Activated CD8-positive, alpha-beta memory T cell treated with anti-CD3 and anti-CD28 coated beads for 24 hours (primary cell): Measurements from ENCODE around the gene PTPN6.

Source experiments
- DNase-seq: peaks from one replicate; pipeline ENCODE4 v3.0.0-alpha.2; 2020

The PTPN6 gene

GRCh38 chr12:6942331-6942665, 8.9 kb upstream of the PTPN6 start:
- no peak for DNase-seq

- peak; percentile 84 for DNase-seq
These were observed 7.8 kb upstream of the PTPN6 start for GRCh38 chr12:6943389-6943721.

- DNase-seq = peak; percentile 92
These were observed 7.3 kb upstream of the PTPN6 start, which contains the start of the genes C12orf57 and RNU7-1 for GRCh38 chr12:6943722-6944380. Gene C12orf57, plus strand, starts transcription at chr12:6944022. Its CDS starts 100 bp downstream, at chr12:6944122. Gene RNU7-1, plus strand, starts transcription at chr12:6943816.

GRCh38 chr12:6944381-6945186, 6.6 kb upstream of the PTPN6 start:
- DNase-seq = no peak

- no peak for DNase-seq
These were observed 5.5 kb upstream of the PTPN6 start for GRCh38 chr12:6945613-6946012.

- DNase-seq = peak; percentile 83
These were observed 4.9 kb upstream of the PTPN6 start for GRCh38 chr12:6946033-6946919.

- no peak for DNase-seq
These were observed 4.2 kb upstream of the PTPN6 start for GRCh38 chr12:6946920-6947374.

GRCh38 chr12:6947615-6948014, 3.5 kb upstream of the PTPN6 start:
- DNase-seq = no peak

GRCh38 chr12:6948873-6949594, 2.1 kb upstream of the PTPN6 start:
- peak; percentile 76 for DNase-seq

GRCh38 chr12:6950401-6950801, 755 bp upstream of the PTPN6 start:
- peak; percentile 70 for DNase-seq

GRCh38 chr12:6951551-6952120, 480 bp downstream of the PTPN6 start:
- no peak for DNase-seq

- peak; percentile 81 for DNase-seq
These were observed 1.1 kb downstream of the PTPN6 start for GRCh38 chr12:6952121-6952862.

- DNase-seq = peak; percentile 81
These were observed 1.8 kb downstream of the PTPN6 start for GRCh38 chr12:6952863-6953441.

- peak; percentile 90 for DNase-seq
These were observed 2.5 kb downstream of the PTPN6 start for GRCh38 chr12:6953442-6954315.

- DNase-seq = peak; percentile 81
These were observed 3.4 kb downstream of the PTPN6 start for GRCh38 chr12:6954316-6955107.

GRCh38 chr12:6955108-6956020, 4.2 kb downstream of the PTPN6 start:
- no peak for DNase-seq

GRCh38 chr12:6956021-6956727, 5.0 kb downstream of the PTPN6 start:
- peak; percentile 80 for DNase-seq
